Left ventricle myocardium inferior (tissue), 1 donor: ENCODE results near the gene ZNF441. TPM values are rescaled to one million over a fixed set of nuclear protein-coding genes. Genes with fewer than 3 reads are reported as not detected.

Experiments
- DNase-seq: peaks from one replicate; pipeline ENCODE4 v3.0.0-alpha.2; 2020
- H3K27ac ChIP-seq: fragments of 200-600 bp; replicated peaks from 2 replicates; pipeline ENCODE4 v1.8.0; 2021
- H3K27me3 ChIP-seq: fragments of 200-600 bp; 2 replicates; pipeline ENCODE4 v1.8.0; 2021; ENCODE audit warnings: low read depth
- H3K36me3 ChIP-seq: fragments of 200-600 bp; 2 replicates; pipeline ENCODE4 v1.8.0; 2021
- H3K4me1 ChIP-seq: fragments of 200-600 bp; 2 replicates; pipeline ENCODE4 v1.8.0; 2021
- H3K4me3 ChIP-seq: fragments of 200-600 bp; 2 replicates; pipeline ENCODE4 v1.8.0; 2021; ENCODE audit warnings: mild to moderate bottlenecking, moderate library complexity
- H3K9me3 ChIP-seq: fragments of 200-600 bp; replicated peaks from 2 replicates; pipeline ENCODE4 v1.8.0; 2021
- intact Hi-C: fragments of 100-400 bp; cut with micrococcal nuclease; formaldehyde crosslinking; loops from one replicate; pipeline ENCODE4 v1.11.0; 2022
- total RNA-seq: library from RNA; stranded (reverse); fragmentation: NEBNext Ultra II Directional; extraction: Animal tissue kit (Norgen Biotek cat#: 25700); gene quantifications from one replicate; pipeline ENCODE4 v1.2.1, GENCODE V29; 2021
- TF ChIP-seq, protein P1 (sequence below): fragments of 200-600 bp; IDR thresholded peaks from 2 replicates; pipeline ENCODE4 v1.8.0; 2021; ENCODE audit warnings: antibody characterized with exemption, mild to moderate bottlenecking, borderline replicate concordance
- donor health status: DM: no; HTN: yes; CAD: no; lungs with severe emphysema.

ZNF441 gene
- total RNA-seq, 1 donor from 2014 or later = 4.3 TPM

DNA sequence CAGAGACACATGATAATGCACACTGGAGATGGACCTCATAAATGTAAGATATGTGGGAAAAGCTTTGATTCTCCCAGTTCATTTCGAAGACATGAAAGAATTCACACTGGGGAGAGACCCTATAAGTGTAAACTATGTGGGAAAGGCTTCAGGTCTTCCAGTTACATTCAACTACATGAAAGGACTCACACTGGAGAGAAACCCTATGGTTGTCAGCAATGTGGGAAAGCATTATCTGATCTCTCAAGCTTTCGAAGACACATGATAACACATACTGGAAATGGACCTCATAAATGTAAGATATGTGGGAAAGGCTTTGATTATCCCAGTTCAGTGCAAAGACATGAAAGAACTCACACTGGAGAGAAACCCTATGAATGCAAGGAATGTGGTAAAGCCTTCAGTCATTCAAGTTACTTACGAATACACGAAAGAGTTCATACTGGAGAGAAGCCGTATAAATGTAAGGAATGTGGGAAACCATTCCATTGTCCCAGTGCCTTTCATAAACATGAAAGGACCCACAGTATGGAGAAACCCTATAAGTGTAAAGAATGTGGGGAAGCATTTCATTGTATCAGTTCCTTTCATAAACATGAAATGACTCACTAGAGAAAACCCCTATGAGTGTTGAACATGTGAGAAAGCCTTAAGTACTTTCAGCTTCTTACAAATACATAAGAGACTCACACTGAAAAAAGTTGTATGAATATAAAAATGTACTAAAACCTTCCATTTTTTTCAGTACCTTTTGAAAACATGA lies 14.7 kb downstream of the ZNF441 start:
- intact Hi-C loops = no loop called here
- Histone ChIP-seq H3K4me1 (no peaks in the 10 kb centered on the region), H3K27me3 (no peaks in the 10 kb centered on the region), H3K4me3 (no peak overlapping the region), H3K36me3 (peaks cover 77% of the 10 kb centered on the region), H3K9me3 (peaks cover 89% of the 10 kb centered on the region), H3K27ac (no peak overlapping the region)
- no peak for DNase-seq
- TF ChIP-seq, protein P1, sequence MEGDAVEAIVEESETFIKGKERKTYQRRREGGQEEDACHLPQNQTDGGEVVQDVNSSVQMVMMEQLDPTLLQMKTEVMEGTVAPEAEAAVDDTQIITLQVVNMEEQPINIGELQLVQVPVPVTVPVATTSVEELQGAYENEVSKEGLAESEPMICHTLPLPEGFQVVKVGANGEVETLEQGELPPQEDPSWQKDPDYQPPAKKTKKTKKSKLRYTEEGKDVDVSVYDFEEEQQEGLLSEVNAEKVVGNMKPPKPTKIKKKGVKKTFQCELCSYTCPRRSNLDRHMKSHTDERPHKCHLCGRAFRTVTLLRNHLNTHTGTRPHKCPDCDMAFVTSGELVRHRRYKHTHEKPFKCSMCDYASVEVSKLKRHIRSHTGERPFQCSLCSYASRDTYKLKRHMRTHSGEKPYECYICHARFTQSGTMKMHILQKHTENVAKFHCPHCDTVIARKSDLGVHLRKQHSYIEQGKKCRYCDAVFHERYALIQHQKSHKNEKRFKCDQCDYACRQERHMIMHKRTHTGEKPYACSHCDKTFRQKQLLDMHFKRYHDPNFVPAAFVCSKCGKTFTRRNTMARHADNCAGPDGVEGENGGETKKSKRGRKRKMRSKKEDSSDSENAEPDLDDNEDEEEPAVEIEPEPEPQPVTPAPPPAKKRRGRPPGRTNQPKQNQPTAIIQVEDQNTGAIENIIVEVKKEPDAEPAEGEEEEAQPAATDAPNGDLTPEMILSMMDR = no peak

DNA sequence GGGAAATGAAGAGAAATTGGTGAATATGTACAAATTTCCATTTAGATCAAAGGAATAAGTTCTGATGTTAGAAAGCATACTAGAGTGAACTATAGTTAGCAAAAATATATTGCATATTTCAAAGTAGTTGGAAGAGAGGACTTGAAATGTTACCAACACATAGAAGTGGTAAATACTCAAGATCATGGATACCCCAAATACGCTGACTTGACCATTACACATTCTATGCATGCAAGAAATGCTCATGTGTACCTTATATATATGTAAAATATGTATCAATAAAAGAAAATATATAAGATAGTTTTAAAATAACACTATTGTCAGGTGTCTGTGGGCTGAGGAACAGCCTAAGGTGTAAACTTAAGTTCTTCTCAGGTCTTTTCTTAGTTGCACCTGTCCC lies 17.0 kb downstream of the ZNF441 start:
- H3K36me3 ChIP-seq = peaks cover 55% of the 10 kb centered on the region
- no peaks in the 10 kb centered on the region for H3K4me1 ChIP-seq
- TF ChIP-seq, protein P1 = no peak
- no peak overlapping the region for H3K27ac ChIP-seq
- DNase-seq = no peak
- no peaks in the 10 kb centered on the region for H3K27me3 ChIP-seq
- intact Hi-C loops = no loop called here
- peaks cover 96% of the 10 kb centered on the region for H3K9me3 ChIP-seq
- H3K4me3 ChIP-seq = no peak overlapping the region

- intact Hi-C loops = no loop called here
- H3K4me1 ChIP-seq = no peaks in the 10 kb centered on the region
- peaks cover 49% of the 10 kb centered on the region for H3K36me3 ChIP-seq
- H3K4me3 ChIP-seq = no peak overlapping the region
- H3K9me3 ChIP-seq = peaks cover 98% of the 10 kb centered on the region
- no peaks in the 10 kb centered on the region for H3K27me3 ChIP-seq
- no peak for DNase-seq
- H3K27ac ChIP-seq = no peak overlapping the region
- TF ChIP-seq, protein P1 = no peak
Observed at GRCh38 chr19:11784356-11784755, 17.6 kb downstream of the ZNF441 start.

- peaks cover 17% of the 10 kb centered on the region for H3K36me3 ChIP-seq
- no peak overlapping the region for H3K4me3 ChIP-seq
- H3K27ac ChIP-seq = no peak overlapping the region
- H3K9me3 ChIP-seq = peaks cover 85% of the 10 kb centered on the region
- H3K4me1 ChIP-seq = no peaks in the 10 kb centered on the region
- no peaks in the 10 kb centered on the region for H3K27me3 ChIP-seq
- DNase-seq = no peak
- TF ChIP-seq, protein P1 = no peak
- intact Hi-C loops = no loop called here
Observed at GRCh38 chr19:11787536-11787935, 20.7 kb downstream of the ZNF441 start.

DNA sequence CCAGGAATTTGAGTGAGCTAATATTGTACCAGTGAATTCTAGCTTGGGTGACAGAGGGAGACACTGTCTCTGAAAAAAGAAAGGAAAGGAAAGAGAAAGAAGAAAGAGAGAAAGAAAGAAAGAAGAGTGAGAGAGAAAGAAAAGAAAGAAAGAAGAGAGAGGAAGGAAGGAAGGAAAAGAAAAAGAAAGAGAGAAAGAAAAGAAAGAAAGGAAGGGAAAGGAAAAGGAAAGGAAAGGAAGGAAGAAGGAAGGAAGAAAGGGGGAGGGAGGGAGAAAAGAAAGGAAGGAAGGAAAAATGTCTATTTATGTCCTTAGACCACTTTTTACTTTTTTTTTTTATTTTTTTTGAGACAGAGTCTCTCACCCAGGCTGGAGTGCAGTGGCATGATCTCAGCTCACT lies 26.1 kb downstream of the ZNF441 start:
- Histone ChIP-seq H3K27me3 (no peaks in the 10 kb centered on the region), H3K27ac (no peak overlapping the region), H3K4me1 (peaks cover 9% of the 10 kb centered on the region), H3K36me3 (no peaks in the 10 kb centered on the region), H3K4me3 (no peak overlapping the region), H3K9me3 (peaks cover 32% of the 10 kb centered on the region)
- no peak for DNase-seq
- intact Hi-C loops = no loop called here
- TF ChIP-seq, protein P1 = no peak
